NCI-H69 (cell line): Measurements from ENCODE around the gene MYO18B.
A peak's percentile ranks its signal among the peaks of the same experiment; 100 is the strongest.

Experiments used
- DNase-seq: peaks from one replicate; lab custom pipeline; 2025; lab: John Stamatoyannopoulos, UW

Gene MYO18B

GRCh38 chr22:25749420-25750169 is 7.6 kb downstream of the MYO18B start:
- no peak for DNase-seq

DNA sequence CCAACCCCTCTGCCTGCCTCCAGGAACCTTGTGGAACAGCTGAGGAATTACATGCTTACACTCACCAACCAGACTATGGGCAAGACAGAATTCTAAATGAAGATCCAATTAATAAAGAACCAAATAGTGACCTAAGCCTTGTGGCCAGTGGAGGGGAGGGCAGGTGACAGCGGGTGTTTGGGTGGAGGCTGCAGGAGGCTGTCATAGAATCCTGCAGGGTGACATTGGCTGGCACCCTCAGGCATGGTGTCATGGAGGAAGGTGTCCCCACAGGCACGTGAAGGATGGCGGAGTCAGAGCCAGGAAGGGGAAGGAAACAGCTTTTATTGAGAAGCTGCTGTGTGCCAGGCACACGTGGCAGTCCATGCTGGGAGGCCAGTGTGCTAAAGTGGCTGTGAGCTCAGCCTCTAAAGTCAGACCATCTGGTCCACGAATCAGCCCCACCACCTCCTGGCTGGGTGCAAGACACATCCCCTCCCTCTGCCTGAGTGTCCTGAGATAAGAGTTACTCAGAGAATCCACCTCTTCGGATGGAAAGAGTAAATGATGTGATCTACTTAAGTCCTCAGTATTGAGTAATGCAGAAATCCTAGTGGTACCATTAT is 8.7 kb downstream of the MYO18B start:
- peak; percentile 40 for DNase-seq

DNA sequence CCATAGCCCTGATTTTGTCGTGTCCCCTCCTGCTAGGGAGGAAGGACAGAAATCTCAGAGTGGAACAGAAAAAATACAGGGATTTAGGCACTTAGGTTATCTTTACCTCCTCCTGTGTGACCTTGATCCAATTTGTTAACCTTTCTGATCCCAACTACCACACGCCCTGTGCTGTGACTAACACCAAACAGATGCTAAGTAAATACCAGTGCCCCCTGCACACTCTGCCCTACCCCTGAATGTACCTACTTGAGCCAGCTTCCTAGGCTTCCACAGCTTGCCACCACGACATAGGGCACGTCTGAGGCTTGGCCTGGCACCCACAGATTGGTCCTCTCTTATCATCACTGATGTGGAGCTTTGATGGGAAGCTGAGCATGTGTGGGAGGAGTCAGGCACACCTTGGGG is 9.2 kb downstream of the MYO18B start:
- no peak for DNase-seq

GRCh38 chr22:25752615-25753214 is 10.7 kb downstream of the MYO18B start:
- DNase-seq: no peak

DNA sequence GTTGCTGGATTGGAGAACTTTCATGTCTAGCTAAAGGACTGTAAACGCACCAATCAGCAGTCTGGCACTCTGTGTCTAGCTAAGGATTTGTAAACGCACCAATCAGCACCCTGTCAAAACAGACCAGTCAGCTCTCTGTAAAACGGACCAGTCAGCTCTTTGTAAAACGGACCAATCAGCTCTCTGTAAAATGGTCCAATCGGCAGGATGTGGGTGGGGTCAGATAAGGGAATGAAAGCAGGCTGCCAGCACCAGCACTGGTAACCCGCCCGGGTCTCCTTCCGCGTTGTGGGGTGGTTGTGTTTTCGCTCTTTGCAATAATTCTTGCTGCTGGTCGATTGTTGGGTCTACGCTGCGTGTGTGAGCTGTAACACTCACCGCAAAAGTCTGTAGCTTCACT is 11.3 kb downstream of the MYO18B start:
- no peak for DNase-seq

DNA sequence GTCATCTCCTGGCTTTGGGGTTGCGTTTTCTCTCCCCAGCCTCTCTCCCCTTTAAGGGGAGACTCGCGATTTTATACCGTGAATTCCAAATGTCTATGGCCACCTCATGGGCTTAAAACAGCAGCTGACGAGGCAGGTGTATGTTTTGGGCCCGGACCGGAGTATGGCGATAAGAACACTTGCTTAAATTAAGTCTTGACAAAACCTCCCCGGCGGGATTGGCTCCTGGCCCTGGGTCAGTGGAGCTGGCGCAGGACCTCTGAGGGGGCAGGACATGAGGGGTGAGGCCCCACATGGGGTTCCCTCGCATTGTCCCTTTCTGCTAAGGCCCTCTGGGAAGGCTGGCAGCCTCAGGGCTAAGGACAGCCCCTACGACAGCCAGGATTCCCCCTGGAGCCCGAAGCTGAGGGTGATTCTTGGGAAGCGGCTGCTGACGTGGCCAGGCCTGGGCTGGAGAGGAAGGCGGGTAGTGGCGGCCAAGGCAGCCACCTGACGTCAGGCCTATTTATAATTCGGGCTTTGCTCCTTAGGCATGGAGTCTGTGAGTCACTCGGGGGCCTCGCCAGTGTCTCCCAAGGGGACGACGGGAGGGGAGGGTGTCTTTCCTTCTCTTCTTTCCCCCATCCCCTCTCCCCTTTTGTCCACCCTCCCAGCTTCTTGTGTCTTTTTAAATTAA is 12.7 kb downstream of the MYO18B start:
- no peak for DNase-seq

DNA sequence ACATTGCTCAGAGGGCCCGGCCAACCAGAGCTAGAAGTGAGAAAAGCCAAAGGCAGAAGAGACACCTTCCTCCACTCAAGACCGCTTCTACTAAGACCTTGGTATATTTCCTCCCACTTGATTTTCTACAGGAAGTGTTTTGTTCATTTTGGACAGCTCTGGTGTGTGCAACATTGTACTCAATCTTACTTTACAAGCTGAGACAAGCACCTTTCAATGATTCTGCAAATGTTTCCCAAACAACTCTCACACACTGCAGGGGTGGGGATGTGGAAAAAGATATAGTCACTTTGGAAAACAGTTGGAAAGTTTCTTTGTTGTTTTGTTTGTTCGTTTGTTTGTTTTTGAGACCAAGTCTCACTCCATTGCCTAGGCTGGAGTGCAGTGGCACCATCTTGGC is 15.7 kb downstream of the MYO18B start:
- DNase-seq: no peak

GRCh38 chr22:25758316-25758715 is 16.3 kb downstream of the MYO18B start:
- DNase-seq: no peak

GRCh38 chr22:25759825-25760231 is 17.8 kb downstream of the MYO18B start:
- DNase-seq: no peak

DNA sequence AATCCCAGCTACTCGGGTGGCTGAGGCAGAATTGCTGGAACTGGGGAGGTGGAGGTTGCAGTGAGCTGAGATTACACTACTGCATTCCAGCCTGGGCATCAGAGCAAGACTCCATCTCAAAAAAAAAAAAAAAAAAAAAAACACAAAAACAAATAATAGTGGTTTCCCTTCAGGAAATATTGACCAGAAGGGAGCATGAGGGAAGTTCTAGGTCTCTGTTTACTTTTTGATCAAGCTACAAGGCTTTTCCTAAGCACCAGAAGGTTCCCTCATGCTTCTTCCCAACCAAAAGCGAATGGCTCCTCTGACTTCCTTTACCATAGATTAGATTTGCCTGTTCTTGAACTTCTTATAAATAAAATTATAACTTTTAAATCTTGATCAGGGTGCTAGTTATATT is 18.3 kb downstream of the MYO18B start:
- no peak for DNase-seq

GRCh38 chr22:25760848-25761595 is 19.0 kb downstream of the MYO18B start:
- no peak for DNase-seq

DNA sequence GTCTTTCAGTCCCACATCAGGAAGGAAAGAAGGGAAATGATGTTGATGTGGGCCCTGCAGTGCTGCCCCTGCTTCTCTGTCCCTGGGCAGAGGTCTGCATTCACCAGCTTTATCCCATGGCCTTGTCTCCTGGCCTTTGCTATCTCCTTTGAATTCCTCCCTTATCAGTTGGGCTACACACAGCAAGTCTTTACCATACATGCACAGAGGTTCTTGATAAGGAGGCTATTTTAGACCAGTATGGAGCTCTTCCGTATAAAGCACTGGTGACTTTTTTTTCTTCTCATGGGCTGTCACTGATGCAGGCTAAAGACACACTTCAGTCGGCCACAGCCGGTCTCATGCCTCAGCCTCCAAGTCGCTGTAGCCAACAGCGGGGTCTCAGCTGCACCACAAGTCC is 20.2 kb downstream of the MYO18B start:
- DNase-seq: no peak

- DNase-seq: no peak
Measured at GRCh38 chr22:25763239-25763777, 21.3 kb downstream of the MYO18B start.

GRCh38 chr22:25764270-25765015 is 22.5 kb downstream of the MYO18B start:
- peak; percentile 38 for DNase-seq

DNA sequence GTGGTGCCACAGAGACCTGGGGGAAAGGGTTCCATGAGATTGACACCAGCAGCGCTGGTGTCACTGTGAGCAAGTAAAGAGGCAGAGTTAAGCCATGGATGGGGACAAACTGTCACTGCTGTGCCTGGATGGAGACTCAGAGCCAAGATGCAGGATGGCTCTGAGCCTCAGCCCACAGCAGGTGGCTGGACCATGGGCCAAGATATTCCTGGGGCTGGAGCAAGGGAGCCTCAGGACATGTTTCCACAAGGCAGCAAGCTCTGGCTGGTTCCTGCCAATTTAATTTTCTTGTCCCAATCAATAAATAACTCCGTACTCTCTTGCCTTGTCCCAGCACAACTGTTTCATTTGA is 23.0 kb downstream of the MYO18B start:
- DNase-seq: no peak

DNA sequence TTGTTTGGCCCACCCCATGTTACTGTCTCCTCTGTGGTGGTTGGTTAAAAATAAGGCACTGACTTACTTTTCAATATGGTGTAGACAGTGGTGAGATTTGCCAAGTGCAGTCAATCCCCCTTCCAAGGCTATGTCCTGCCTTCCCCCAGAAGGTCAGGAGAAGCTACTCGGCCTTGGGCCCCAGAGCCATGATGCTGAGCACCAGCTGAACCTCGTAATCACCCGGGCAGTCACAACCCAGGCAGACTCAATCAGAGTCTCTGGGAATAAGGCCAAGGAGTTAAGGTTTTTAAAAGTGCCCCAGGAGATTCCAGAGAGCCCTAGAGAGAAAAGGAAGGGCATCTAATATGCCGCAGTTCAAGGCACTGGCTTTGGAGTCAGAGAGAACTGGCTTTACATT is 23.8 kb downstream of the MYO18B start:
- DNase-seq: no peak

DNA sequence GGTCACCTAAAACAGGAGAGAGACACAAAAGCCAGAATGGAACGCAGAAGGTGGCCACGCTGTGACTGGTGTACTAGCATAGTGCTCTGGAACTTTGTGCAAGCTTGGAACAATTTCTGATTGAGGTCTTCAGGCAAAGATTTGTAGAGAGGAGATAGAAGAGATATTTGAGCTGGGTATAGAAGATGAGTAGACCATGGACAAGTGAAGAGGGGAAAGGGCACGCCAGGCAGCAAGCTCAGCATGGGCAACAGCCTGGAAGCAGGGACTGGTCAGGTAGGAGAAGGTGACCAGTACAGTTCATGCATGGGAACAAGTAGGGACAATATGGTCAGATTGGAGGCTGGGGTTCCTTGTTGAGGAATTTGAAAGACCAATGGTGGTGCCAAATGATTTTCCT is 24.4 kb downstream of the MYO18B start:
- no peak for DNase-seq

DNA sequence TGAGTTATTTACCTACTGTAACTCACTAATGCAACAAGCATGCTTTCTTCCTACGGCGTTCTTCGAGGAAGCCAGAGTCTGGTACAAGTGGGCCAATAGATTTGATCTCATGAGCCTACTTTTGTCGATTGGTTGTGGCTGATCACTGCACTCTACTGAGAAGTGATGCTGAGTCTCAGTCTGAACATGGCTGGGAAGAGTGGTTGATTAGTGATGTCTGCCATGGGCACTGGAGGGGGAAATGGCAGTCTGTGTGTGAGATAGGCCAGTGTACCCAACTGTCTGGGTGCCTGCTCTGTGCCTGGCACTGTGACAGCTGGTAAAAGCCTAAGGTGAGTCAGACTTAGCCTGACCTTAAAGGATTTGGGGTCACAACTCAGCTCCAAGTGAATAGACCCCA is 28.3 kb downstream of the MYO18B start:
- no peak for DNase-seq

- DNase-seq: no peak
Measured at GRCh38 chr22:25772288-25772687, 30.3 kb downstream of the MYO18B start.

DNA sequence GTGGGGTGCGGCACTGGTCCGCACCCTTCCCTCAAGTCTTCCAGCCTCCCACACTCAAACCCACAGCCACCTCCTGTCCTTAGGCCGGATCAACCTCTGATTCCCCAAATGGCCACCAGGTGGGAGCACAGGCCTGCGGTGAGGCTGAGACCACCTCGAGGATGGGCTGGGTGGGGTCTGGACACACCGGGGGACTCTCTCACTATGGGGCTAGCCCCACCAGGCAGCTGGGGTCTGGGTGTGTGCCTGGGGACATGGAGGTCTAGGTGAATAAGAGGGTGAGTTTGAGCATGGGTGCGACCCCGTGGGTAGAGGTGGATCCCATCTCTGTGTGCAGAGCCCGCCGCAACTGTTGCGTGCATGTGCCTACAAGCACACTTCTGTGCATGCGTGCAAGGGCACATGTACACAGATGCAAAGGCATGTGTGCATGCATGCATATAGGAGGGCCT is 32.6 kb downstream of the MYO18B start:
- peak; percentile 51 for DNase-seq

GRCh38 chr22:25775531-25775930 is 33.5 kb downstream of the MYO18B start:
- DNase-seq: peak; percentile 38
